GM21717 (cell line): ENCODE data around the gene LIPA.

ENCODE experiments used
- ATAC-seq: cut with Tn5 transposase; IDR thresholded peaks from one replicate; pipeline ENCODE4 v1.9.1; 2021; ENCODE audit warnings: mild to moderate bottlenecking, moderate library complexity; ENCODE audit not compliant: unreplicated experiment

Gene LIPA

DNA sequence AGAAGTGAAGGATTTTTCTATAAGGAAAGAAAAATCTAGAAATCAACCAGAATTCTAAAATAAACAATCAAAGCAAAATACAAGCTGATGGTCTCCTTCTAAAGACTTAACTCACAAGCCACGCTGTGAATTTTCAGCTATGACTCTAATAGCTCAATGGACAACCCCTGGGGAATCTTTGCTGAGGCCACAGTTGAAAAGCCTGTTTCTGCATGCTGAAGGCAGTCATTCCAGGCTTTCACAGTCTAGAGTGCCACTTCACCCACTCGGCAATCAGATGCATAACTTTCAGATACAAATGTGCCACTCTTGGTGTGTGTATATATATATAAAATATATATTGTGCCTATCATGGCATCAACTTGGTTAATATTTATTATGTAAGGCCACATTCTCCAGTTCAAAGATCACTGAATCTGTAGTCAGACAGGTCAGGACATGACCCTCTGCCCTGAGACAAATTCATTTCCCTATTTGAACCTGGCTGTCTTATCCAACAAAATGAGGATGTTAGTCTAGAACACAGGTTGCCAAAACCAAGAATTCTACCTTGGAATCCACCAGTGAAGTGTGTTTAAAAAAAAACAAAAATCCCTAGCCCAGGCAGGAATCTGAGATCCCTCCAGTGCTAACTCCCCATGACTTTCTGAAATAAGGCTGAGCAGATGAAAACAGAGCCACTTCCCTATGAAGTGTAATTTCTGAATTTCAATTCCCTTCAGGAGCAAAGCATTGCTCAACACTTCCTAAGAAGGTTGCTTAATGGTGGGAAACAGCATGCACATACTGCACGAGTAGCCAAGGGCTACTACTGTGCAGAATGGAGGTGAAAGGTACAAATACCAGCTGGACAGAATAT lies 9.9 kb downstream of the LIPA start:
- ATAC-seq: peak; percentile 38

DNA sequence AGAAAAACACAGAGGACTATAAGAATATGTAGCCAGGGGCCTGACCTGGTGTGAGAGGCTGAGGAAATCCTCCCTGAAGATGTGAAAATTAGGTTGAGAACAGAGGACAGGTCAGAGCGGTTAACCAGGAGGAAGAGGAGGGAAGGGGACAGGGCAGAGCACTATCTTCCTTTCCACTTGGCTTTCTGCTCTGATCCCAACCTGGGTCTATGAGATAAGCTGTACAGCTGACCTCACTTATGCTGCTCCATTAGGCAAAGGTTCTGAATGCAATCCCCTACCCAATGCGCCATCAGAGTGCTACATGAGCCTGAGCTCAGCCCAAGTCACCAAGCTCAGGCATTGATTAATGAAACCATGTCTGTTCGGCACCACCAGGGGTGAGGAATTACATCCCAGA lies 10.5 kb downstream of the LIPA start:
- ATAC-seq: no peak

DNA sequence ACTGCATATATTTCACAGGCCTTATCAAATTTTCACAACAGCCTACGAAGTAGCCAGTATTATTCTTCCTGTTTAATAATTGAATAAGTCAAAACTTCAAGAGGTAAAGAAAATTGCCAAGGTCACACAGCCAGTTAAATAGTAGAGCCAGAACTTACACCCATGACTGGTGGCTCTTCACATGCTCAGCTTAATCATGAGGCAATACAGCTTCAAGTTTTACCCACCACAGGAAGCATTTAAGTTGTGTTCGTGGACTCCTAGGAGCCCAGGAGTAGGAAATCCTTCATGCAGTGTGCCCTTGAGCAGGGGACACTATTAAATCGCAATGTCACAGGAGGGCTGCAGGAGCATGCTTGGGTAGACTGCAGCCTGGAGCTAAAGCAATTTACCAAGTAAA lies 11.1 kb downstream of the LIPA start:
- ATAC-seq: no peak

DNA sequence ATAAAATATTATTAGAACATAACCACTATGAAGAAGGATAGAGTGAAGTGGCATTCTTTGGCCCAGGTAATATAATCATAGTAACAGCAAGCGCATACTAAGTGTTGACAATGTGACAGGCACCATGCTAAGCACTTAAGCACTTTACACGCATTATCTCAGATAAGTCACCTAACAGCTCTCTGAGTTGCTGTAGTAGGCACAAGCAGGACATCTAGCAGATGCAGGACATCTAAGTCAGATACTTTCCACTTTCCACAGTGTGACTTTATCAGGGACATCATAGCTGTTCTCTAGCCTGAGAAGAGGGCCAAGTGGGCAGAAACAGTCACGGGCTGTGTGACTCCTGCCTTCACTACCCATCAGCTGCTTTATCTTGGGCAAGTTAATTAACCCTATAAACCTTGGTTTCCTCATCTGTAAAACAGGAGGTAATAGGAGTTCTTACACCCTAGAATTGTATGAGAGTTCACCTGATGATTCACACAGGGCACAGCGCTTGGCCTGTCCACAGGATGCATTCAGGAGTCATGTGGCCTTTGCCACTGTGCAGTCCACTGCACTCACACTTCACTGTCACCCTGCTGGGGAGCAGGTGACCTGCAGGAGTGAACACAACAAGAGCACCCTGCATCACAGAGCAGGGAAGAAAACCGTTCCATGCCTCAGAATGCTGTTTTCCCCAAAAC lies 12.5 kb downstream of the LIPA start:
- ATAC-seq: no peak

DNA sequence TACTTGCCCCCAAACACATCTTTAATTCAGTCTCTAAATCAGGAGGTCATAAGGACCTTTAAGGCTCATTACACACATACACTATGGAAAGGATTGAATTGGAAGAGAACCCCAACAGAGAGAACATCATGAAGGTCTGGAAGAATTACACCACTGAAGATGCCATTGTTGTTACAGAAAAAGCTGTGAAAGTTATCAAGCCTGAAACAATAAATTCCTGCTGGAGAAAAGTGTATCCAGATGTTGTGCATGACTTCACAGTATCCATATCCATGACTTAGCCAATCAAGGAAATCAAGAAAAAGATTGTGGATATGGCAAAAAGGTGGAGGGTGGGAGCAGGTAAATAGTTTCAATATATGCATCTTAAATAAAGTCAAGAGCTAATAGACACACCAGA lies 13.7 kb downstream of the LIPA start:
- no peak for ATAC-seq

DNA sequence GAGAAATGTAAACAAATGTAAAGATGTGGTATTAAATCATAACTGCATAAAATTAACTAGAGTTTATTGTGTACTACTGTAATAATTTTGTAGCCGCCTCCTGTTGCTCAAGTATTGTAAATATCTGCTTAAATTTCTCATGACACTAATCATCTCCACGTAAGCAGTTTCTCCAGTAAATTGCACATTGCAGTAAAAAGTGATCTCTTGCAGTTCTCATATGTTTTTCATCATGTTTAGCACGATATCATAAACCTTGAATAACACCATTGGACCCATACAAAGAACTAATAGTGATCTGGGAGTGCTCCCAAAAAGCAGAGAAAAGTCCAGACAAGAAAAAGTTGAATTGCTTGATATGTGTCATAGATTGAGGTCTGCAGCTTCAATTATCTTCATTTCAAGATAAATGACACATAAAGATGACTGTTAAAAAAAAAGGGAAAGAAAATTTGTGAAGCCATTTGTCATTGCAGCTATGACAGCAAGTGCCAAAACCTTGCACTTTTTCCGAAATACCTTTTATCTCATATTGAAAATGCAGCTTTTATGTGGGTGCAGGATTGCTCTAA lies 15.3 kb downstream of the LIPA start:
- ATAC-seq: no peak

DNA sequence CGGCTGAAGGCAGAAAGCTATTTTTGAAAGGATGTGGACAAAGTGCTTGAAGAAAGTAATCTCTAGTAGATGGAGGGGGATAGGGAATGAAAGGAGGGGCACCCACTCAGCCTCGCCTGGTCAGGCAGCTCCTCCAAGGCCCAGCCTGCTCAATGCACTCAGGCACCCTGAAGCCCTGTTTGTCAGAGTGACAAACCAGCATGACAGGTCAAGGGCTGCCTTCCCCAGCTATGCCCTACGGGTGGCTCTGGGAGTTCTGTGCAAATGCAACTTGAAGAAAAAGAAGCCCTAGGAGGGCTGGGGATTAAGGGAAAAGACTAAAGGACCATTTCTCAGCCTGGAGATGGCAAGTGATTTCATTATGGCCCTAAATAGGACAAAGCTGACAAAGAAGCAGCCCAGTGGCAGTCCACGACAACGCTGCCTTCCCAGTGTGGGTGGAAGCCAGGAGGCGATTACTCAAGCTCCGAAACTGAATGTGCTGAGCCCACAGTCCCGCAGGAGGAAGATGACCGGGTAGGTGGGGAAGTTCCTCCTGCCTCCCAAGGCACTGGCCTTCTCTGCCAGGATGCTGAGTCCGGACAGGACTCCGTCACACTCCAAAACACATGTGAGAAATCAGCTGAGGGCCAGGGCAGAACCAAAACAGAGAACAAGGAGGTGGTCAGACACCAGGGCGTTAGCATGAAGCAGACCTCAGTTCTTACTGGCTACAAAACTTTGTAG lies 16.3 kb downstream of the LIPA start:
- ATAC-seq: no peak

DNA sequence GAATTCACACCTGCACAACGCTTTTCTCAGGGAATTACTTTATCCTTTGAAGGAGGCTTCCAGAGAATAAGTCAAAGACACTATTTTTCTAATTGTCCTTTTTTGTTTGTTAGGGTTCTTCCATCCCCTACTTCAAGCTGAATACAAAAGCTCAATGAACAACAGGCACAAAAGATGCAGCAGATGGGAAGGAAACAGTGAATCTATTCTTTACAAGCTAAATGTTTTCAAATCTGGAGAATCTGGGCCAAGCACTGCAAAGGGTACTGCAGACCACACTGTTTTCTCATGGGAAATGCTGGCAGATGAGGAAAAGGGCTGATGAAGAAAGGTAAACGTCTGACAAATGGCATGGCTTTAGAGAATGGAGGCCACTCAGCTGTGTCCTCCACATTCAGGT lies 18.5 kb downstream of the LIPA start:
- no peak for ATAC-seq

DNA sequence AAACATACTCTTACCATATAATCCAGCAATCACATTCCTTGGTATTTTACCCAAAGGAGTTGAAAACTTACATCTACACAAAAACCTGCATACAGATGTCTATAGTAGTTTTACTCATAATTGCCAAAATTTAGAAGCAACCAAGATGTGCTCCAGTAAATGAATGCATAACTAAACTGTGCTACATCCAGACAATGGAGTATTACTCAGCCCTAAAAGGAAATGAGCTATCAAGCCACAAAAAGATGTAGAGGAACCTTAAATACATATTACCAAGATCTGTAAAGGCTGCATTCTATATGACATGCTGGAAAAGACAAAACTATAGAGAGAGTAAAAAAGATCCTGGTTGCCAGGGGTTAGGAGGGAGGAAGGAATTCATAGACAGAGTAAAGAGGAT lies 22.6 kb downstream of the LIPA start:
- no peak for ATAC-seq

DNA sequence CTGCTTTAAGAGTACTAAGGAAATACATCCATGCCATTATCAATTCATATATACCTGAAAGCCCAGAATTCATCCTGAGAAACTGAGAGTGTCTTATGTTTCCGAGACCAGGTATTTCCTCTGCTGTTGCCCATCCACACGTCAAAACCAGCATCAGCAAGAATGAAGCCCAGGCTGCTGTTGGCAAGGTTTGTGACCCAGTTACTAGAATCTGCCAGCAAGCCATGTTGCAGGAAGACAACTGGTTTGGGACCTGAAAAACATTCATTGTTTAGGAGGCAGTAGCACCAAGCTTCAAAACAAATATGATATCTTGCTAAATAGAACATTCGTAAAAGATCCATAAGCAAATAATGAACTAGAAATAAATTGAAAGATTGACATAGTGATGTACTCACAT lies 23.4 kb downstream of the LIPA start:
- ATAC-seq: no peak

DNA sequence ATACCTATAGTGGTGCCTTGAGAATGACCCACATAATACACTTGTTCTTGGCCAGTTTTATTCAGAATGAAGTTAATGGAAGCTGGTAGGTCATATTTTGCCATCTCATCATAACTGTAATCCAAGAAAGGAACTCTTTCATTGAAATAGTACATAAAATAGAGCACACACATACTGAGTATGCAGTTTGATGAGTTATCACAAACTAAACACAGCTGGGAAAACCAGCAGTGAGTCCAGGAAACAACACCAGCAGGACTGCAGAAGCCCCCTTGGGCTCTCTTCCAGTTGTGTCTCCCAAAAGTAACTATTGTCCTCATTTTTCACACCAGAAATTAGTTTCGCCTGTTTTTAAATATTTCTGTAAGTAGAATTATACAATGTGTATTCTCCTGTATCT lies 24.7 kb downstream of the LIPA start:
- ATAC-seq: no peak

DNA sequence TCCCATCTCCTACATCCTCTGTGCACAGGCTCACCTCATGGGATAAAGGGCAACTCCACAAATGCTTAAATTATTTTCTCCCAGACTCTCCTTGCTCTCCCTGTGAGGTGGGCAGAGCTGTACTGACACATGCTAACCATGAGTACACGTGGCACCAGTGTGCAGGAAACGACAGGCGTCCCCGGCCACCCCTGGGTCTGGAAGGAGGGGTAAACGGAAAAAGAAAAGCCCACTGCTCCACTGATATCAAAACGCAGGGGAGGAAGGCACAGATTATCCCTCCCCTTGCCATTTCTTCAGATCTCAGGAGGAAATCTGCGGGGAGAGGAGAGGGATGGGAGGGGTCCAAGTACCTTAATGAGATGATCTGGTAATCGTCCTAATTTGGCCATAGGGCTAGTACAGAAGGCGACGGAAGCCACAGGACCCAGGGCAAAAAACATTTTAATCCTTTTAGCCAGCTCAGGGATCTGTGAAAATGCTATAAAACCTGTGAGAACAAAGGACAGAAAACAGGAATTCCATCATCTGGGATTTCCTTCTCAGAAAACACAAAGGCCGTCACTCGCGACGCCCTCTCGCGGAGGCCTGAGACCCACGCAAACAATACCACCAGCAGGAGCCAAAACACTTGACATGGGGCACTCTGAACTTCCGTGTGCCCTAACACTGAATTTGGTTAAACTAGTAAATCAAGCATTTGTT lies 26.7 kb downstream of the LIPA start:
- no peak for ATAC-seq

DNA sequence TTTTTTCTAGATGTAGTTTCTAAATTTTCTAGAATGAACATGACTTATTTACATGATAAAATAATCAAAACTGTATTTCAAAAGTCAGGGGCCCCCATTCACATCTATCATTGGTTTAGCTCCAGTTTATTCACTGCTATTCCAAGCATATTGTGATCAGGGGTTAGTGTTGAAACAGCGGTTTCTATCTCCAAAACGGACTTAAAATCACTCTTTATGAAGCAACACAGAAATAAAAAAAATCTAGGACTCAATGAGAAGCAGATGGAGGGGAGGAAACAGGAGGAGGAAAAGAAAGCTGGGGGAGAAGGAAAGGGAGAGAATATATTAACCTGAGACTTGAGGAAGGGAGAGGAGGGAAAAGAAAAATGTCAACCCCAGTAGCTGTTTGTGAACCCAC lies 29.7 kb downstream of the LIPA start:
- ATAC-seq: no peak

DNA sequence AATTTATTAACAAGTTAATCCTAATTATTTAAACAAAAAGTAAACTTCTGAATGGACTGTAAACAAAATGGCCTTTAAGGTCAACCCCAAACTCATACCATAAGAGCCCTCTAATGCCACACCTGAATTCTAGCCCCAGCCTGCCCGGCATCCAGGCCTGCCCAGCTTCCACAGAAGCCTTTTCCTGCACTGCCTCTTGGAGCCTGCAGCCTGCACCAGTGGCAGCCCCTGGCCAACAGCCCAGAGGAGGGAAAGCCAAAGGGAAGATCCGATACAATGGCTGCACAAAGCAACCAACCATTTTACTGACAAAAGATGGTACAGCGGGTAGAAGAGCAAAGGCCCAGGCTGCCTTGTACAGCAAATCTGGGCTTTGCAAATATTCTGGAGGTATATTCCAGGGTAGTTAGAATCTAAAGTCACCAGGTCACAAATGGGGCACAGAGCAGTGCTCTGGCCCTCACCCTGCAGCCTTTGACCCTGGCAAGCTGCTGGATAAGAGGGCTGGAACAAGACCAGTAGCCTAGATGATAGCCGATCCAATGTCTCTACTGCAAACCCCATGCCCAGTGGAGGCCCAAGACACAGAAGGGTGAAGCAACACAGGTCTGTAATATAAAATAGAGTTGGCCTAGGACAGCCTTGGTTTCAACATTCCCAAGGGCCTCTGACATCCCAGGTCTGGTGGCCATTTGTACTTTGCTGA lies 31.9 kb downstream of the LIPA start:
- ATAC-seq: no peak

DNA sequence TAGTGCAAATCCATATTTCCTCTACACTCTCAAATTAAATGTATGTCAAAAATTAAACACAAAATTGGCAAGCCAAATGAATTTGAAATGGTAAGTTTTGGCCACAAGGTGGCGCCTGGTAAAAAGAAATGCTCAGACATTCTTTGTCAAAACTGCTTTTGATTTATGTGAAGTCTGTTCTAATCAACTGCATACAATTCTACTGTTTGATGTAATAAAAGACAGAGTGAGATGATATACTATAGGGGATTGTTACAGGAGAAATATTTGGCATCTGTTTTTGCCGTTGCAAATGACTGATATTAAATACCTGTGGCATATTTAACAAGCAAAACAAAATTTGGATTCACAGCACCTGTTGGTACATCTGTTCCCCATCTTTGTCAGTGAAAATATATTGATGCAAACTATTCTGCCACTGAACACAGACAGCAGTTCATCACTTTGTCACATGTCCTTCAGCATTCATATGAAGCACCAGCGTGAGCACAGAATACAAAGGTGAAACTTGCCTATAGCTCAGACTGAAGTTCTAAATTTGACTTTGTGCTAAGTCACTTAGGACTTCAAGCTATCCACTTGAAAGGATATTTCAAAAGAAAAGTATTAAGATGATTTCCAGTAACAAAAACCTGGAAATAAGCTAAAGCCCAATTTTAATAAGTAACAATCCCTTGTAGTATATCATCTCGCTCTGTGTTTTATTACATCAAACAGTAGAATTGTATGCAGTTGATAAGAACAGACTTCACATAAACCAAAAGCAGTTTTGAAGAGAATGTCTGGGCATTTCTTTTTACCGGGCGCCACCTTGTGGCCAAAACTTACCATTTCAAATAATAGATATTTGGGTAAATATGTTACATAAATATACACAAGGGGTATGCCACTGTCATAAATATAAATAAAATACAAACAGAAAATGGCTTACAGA lies 34.3 kb downstream of the LIPA start:
- ATAC-seq: no peak

DNA sequence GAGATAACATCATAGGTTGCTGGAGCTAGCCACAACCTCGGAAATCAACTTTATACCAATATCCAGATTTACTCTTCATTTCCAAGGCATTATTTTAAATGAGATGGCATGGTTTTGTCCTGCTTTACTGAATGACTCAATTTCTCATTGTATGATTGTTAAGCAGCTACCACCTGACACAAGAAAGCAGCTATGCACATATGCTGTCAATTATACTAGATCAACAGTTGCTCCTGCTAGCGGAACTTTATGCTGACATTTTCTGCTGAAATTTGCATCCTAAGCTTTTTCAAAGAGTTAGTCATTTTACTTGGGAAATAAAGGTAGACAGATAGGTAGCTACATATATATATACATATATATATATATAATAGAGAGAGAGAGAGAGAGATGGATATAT lies 35.5 kb downstream of the LIPA start:
- no peak for ATAC-seq

DNA sequence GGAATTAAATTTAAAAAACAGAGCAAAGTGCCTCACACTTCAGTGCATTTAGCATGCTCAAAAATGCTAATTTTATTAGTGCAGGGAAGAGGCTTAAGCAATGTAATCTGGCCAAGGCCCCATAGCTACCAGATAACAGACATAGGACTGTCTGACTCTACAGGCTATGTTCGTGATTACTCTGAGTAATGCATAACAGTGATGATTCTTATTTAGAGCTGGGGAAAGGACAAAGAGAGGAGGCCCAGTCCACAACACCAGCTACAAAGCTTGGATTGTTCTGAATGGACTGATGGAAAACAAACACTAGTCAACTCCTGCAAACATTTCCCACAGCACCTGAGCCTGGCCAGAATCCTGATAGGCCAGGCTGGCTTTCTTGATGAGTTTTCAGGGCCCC lies 36.1 kb downstream of the LIPA start:
- no peak for ATAC-seq

DNA sequence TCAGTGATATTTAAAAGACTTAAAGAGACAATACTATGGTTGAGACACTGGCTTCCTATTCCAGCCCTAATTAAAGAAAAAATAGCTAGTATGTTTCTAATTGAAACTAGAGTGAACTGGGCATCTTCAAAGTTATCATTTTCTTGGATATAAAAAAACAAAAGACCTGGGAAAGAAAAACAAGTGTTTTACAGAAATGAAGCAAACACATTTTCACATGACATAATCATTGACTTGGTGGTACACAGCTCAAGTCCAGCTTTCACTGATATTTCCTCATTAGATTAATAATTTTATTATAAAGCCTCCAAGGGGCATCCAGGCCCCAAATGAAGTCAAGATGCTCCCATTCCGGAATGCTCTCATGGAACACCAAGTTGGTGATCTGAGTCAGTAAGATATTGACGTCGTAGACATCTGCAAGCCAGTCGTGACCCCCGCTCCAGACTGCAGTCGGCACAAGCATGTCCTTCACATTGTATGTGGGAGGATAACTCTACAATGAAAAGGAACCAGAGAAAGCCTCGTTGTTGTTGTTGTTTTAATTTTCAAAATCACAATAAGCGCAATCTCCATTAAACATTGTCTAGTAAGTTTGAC lies 36.9 kb downstream of the LIPA start:
- ATAC-seq: no peak
